WTC11 (cell line): Measurements from ENCODE around the gene PLA2G5. TPM values are rescaled to one million over a fixed set of nuclear protein-coding genes. Genes with fewer than 3 reads are reported as not detected.

Source experiments
- ATAC-seq: fragments of 200-7000 bp; cut with Tn5 transposase; 2 replicates; pipeline ENCODE4 v1.10.0; 2021; ENCODE audit warnings: mild to moderate bottlenecking, moderate library complexity
- CTCF ChIA-PET: fragments of 300-600 bp; sonication (Branson Sonifier 250); formaldehyde crosslinking; loops from one replicate; lab custom pipeline; 2021; ENCODE audit warnings: antibody characterized with exemption; lab: Charles Lee
- POLR2A ChIA-PET: fragments of 350-600 bp; sonication (Branson Sonifier 250); formaldehyde crosslinking; loops from one replicate; lab custom pipeline; 2021; ENCODE audit warnings: antibody characterized with exemption; lab: Charles Lee
- DNase-seq: peaks from one replicate; pipeline ENCODE4 v3.0.0; 2021; ENCODE audit warnings: low spot score
- H3K27ac Mint-ChIP-seq: 2 replicates; pipeline ENCODE4 v1.8.0; 2021; ENCODE audit warnings: mixed read lengths
- H3K27me3 Mint-ChIP-seq: 2 replicates; pipeline ENCODE4 v1.8.0; 2021; ENCODE audit warnings: low read depth, mild to moderate bottlenecking, moderate library complexity, mixed read lengths
- H3K36me3 Mint-ChIP-seq: 2 replicates; pipeline ENCODE4 v1.8.0; 2021; ENCODE audit warnings: mixed read lengths
- H3K4me1 Mint-ChIP-seq: 2 replicates; pipeline ENCODE4 v1.8.0; 2022; ENCODE audit warnings: mixed read lengths
- H3K4me3 Mint-ChIP-seq: 2 replicates; pipeline ENCODE4 v1.8.0; 2021; ENCODE audit warnings: mild to moderate bottlenecking, moderate library complexity, mixed read lengths
- H3K9me3 Mint-ChIP-seq: 2 replicates; pipeline ENCODE4 v1.8.0; 2021; ENCODE audit warnings: mixed read lengths
- ARID4B ChIP-seq: sonication (generic); formaldehyde crosslinking; IDR thresholded peaks from 2 replicates; pipeline ENCODE4 v1.8.0; 2023; ENCODE audit warnings: missing genetic modification reagents, mild to moderate bottlenecking, borderline replicate concordance
- ATF3 ChIP-seq: sonication (generic); formaldehyde crosslinking; conservative IDR thresholded peaks from 2 replicates; pipeline ENCODE4 v1.8.1; 2022; ENCODE audit warnings: mild to moderate bottlenecking, missing genetic modification reagents
- CBFB ChIP-seq: sonication (generic); formaldehyde crosslinking; IDR thresholded peaks from 2 replicates; pipeline ENCODE4 v1.8.1; 2022; ENCODE audit warnings: mild to moderate bottlenecking, low read depth, missing genetic modification reagents
- CDX4 ChIP-seq: fragments of 250-450 bp; sonication (Bioruptor Pico); IDR thresholded peaks from 2 replicates; pipeline ENCODE4 v1.9.0; 2021; ENCODE audit warnings: moderate library complexity, mild to moderate bottlenecking, inconsistent platforms, borderline replicate concordance
- CREB1 ChIP-seq: sonication (generic); formaldehyde crosslinking; IDR thresholded peaks from 2 replicates; pipeline ENCODE4 v1.8.0; 2023; ENCODE audit warnings: mild to moderate bottlenecking, missing genetic modification reagents
- CREM ChIP-seq: sonication (generic); formaldehyde crosslinking; IDR thresholded peaks from 2 replicates; pipeline ENCODE4 v1.8.1; 2022; ENCODE audit warnings: mild to moderate bottlenecking, missing genetic modification reagents, moderate library complexity
- ELF4 ChIP-seq: sonication (generic); formaldehyde crosslinking; IDR thresholded peaks from 2 replicates; pipeline ENCODE4 v1.8.1; 2022; ENCODE audit warnings: low read depth, mild to moderate bottlenecking, moderate library complexity, missing genetic modification reagents
- EMX1 ChIP-seq: fragments of 250-450 bp; sonication (Bioruptor Pico); IDR thresholded peaks from 2 replicates; pipeline ENCODE4 v1.8.0; 2021; ENCODE audit warnings: mild to moderate bottlenecking
- GABPB1 ChIP-seq: sonication (generic); formaldehyde crosslinking; IDR thresholded peaks from 2 replicates; pipeline ENCODE4 v1.8.1; 2023; ENCODE audit warnings: mild to moderate bottlenecking, missing genetic modification reagents
- MYBL2 ChIP-seq: sonication (generic); formaldehyde crosslinking; IDR thresholded peaks from 2 replicates; pipeline ENCODE4 v1.8.1; 2023; ENCODE audit warnings: mild to moderate bottlenecking, moderate library complexity, missing genetic modification reagents
- NR2C2 ChIP-seq: sonication (generic); formaldehyde crosslinking; IDR thresholded peaks from 2 replicates; pipeline ENCODE4 v1.8.0; 2022; ENCODE audit warnings: mild to moderate bottlenecking, missing genetic modification reagents
- NR3C1 ChIP-seq: sonication (generic); formaldehyde crosslinking; conservative IDR thresholded peaks from 2 replicates; pipeline ENCODE4 v1.8.1; 2023; ENCODE audit warnings: low read depth, mild to moderate bottlenecking, missing genetic modification reagents
- RORB ChIP-seq: fragments of 250-450 bp; sonication (Bioruptor Pico); IDR thresholded peaks from 2 replicates; pipeline ENCODE4 v1.9.0; 2021; ENCODE audit warnings: mild to moderate bottlenecking
- SOX15 ChIP-seq: fragments of 250-450 bp; sonication (Bioruptor Pico); IDR thresholded peaks from 2 replicates; pipeline ENCODE4 v1.9.0; 2021; ENCODE audit warnings: mild to moderate bottlenecking
- TEAD4 ChIP-seq: sonication (generic); formaldehyde crosslinking; IDR thresholded peaks from 2 replicates; pipeline ENCODE4 v1.8.0; 2022; ENCODE audit warnings: mild to moderate bottlenecking, missing genetic modification reagents
- USF2 ChIP-seq: sonication (generic); formaldehyde crosslinking; IDR thresholded peaks from 2 replicates; pipeline ENCODE4 v1.8.1; 2023; ENCODE audit warnings: mild to moderate bottlenecking, missing genetic modification reagents, moderate library complexity
- ZBTB21 ChIP-seq: sonication (generic); formaldehyde crosslinking; IDR thresholded peaks from 2 replicates; pipeline ENCODE4 v1.8.1; 2023; ENCODE audit warnings: mild to moderate bottlenecking, missing genetic modification reagents, borderline replicate concordance
- ZBTB43 ChIP-seq: sonication (generic); formaldehyde crosslinking; IDR thresholded peaks from 2 replicates; pipeline ENCODE4 v1.8.1; 2023; ENCODE audit warnings: mild to moderate bottlenecking, missing genetic modification reagents
- ZNF263 ChIP-seq: sonication (generic); formaldehyde crosslinking; IDR thresholded peaks from 2 replicates; pipeline ENCODE4 v1.8.1; 2022; ENCODE audit warnings: low read depth, mild to moderate bottlenecking, moderate library complexity, missing genetic modification reagents
- ZNF423 ChIP-seq: fragments of 250-450 bp; sonication (Bioruptor Pico); IDR thresholded peaks from 2 replicates; pipeline ENCODE4 v2.1.2; 2022; ENCODE audit warnings: mild to moderate bottlenecking, moderate library complexity
- ZNF532 ChIP-seq: fragments of 250-450 bp; sonication (Bioruptor Pico); IDR thresholded peaks from 2 replicates; pipeline ENCODE4 v1.9.0; 2021; ENCODE audit warnings: mild to moderate bottlenecking, borderline replicate concordance
- total RNA-seq: library from RNA; stranded (reverse); gene quantifications from 3 replicates; pipeline ENCODE4 v1.2.3, GENCODE V29; 2021

The PLA2G5 gene
- total RNA-seq, 1 experiment from 2014 or later: not detected

GRCh38 chr1:20095564-20096434 is 25.8 kb downstream of the PLA2G5 start (continued):
- TF ChIP-seq ELF4 (CRISPR knock-in tag) (no peak), CREB1 (no peak)
- TF ChIP-seq, all 79 proteins: peak for 0

GRCh38 chr1:20096840-20097447 is 26.9 kb downstream of the PLA2G5 start:
- Mint-ChIP-seq H3K27me3 (peaks cover 24% of the 10 kb centered on the region), H3K4me1 (peaks cover 3% of the 10 kb centered on the region), H3K36me3 (peaks cover 32% of the 10 kb centered on the region), H3K27ac (no peak overlapping the region), H3K4me3 (no peak overlapping the region), H3K9me3 (peaks cover 52% of the 10 kb centered on the region)
- ChIA-PET CTCF (interaction anchor here (0.5 to 1.7 kb wide), 3 partner anchors 55 to 122 kb away, joined by 4 to 6 read pairs (median 5); no protein-coding TSS in a partner anchor), POLR2A (no interaction called here)
- no peak for DNase-seq
- TF ChIP-seq CBFB (CRISPR knock-in tag): no peak
- no peak for TF ChIP-seq USF2 (CRISPR knock-in tag)
- TF ChIP-seq MYBL2 (CRISPR knock-in tag): no peak
- TF ChIP-seq ATF3 (CRISPR knock-in tag): no peak
- no peak for TF ChIP-seq ZBTB21
- TF ChIP-seq ZNF423 (CRISPR knock-in tag): no peak
- TF ChIP-seq SOX15: no peak
- no peak for TF ChIP-seq ARID4B (CRISPR knock-in tag)
- no peak for TF ChIP-seq NR3C1 (CRISPR knock-in tag)
- TF ChIP-seq NR2C2 (CRISPR knock-in tag): no peak
- no peak for TF ChIP-seq GABPB1
- TF ChIP-seq RORB: no peak
- no peak for TF ChIP-seq EMX1 (CRISPR knock-in tag)
- no peak for TF ChIP-seq ZNF532
- TF ChIP-seq ZNF263 (CRISPR knock-in tag): no peak
- no peak for TF ChIP-seq ZBTB43 (CRISPR knock-in tag)
- TF ChIP-seq CDX4: no peak
- TF ChIP-seq CREM: no peak
- TF ChIP-seq TEAD4 (CRISPR knock-in tag): no peak
- ATAC-seq: no peak
